Activated CD8-positive, alpha-beta T cell treated with anti-CD3 and anti-CD28 coated beads for 36 hours (primary cell): ENCODE results near the gene TMEM50B. TPM values are rescaled to one million over a fixed set of nuclear protein-coding genes. Genes with fewer than 3 reads are reported as not detected.
"Not testable (repeated sequence)": the region's sequence is repeated elsewhere in the genome, so short reads cannot be mapped to it uniquely, and the experiment has no call there.

Source experiments
- ATAC-seq: fragments of 200-7000 bp; cut with Tn5 transposase; one replicate; pipeline ENCODE4 v1.10.0; 2021; ENCODE audit warnings: mild to moderate bottlenecking, moderate library complexity
- CTCF ChIA-PET: fragments of 350-600 bp; sonication (Branson Sonifier 250); formaldehyde crosslinking; loops from one replicate; lab custom pipeline; 2021; ENCODE audit warnings: antibody characterized with exemption; lab: Charles Lee
- POLR2A ChIA-PET: fragments of 350-600 bp; sonication (Branson Sonifier 250); formaldehyde crosslinking; loops from one replicate; lab custom pipeline; 2021; ENCODE audit warnings: antibody characterized with exemption; lab: Charles Lee
- DNase-seq: peaks from one replicate; pipeline ENCODE4 v3.0.0-alpha.2; 2020
- H3K27ac Mint-ChIP-seq: one replicate; pipeline ENCODE4 v1.8.0; 2021; ENCODE audit warnings: mild to moderate bottlenecking, mixed read lengths
- H3K27me3 Mint-ChIP-seq: one replicate; pipeline ENCODE4 v1.8.0; 2021; ENCODE audit warnings: mixed read lengths
- H3K36me3 Mint-ChIP-seq: one replicate; pipeline ENCODE4 v1.8.0; 2021; ENCODE audit warnings: low read depth, mixed read lengths
- H3K4me1 Mint-ChIP-seq: one replicate; pipeline ENCODE4 v1.8.0; 2021; ENCODE audit warnings: low read depth, mixed read lengths
- H3K4me3 Mint-ChIP-seq: one replicate; pipeline ENCODE4 v1.8.0; 2021; ENCODE audit warnings: mild to moderate bottlenecking, moderate library complexity, mixed read lengths
- H3K9me3 Mint-ChIP-seq: one replicate; pipeline ENCODE4 v1.8.0; 2021; ENCODE audit warnings: mixed read lengths
- intact Hi-C: fragments of 100-400 bp; cut with micrococcal nuclease; formaldehyde crosslinking; loops from one replicate; pipeline ENCODE4 v1.10.0; 2022
- total RNA-seq, 2 experiments: library from RNA; stranded (reverse); gene quantifications; one replicate each; pipeline ENCODE4 v1.2.3, GENCODE V29; 2021
- TF ChIP-seq, protein P1 (sequence below): fragments of 200-600 bp; IDR thresholded peaks from one replicate; pipeline ENCODE4 v1.8.0; 2022; ENCODE audit warnings: antibody characterized with exemption, mild to moderate bottlenecking

TMEM50B gene
- total RNA-seq, 2 experiments from 2014 or later: 14.4 to 15.2 TPM

GRCh38 chr21:33458861-33459260 is 20.9 kb downstream of the TMEM50B start:
- ChIA-PET POLR2A (no interaction called here), CTCF (interaction anchor here (1.2 to 2.7 kb wide), 2 partner anchors 14 to 147 kb away, joined by 3 to 12 read pairs; no protein-coding TSS in a partner anchor)
- DNase-seq (no peak), ATAC-seq (no peak)
- no peak overlapping the region for H3K4me3 Mint-ChIP-seq
- H3K9me3 Mint-ChIP-seq: no peaks in the 10 kb centered on the region
- peaks cover 4% of the 10 kb centered on the region for H3K36me3 Mint-ChIP-seq
- intact Hi-C loops: no loop called here
- no peaks in the 10 kb centered on the region for H3K27me3 Mint-ChIP-seq
- H3K27ac Mint-ChIP-seq: no peak overlapping the region
- H3K4me1 Mint-ChIP-seq: no peaks in the 10 kb centered on the region
- TF ChIP-seq, protein P1, sequence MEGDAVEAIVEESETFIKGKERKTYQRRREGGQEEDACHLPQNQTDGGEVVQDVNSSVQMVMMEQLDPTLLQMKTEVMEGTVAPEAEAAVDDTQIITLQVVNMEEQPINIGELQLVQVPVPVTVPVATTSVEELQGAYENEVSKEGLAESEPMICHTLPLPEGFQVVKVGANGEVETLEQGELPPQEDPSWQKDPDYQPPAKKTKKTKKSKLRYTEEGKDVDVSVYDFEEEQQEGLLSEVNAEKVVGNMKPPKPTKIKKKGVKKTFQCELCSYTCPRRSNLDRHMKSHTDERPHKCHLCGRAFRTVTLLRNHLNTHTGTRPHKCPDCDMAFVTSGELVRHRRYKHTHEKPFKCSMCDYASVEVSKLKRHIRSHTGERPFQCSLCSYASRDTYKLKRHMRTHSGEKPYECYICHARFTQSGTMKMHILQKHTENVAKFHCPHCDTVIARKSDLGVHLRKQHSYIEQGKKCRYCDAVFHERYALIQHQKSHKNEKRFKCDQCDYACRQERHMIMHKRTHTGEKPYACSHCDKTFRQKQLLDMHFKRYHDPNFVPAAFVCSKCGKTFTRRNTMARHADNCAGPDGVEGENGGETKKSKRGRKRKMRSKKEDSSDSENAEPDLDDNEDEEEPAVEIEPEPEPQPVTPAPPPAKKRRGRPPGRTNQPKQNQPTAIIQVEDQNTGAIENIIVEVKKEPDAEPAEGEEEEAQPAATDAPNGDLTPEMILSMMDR: no peak

DNA sequence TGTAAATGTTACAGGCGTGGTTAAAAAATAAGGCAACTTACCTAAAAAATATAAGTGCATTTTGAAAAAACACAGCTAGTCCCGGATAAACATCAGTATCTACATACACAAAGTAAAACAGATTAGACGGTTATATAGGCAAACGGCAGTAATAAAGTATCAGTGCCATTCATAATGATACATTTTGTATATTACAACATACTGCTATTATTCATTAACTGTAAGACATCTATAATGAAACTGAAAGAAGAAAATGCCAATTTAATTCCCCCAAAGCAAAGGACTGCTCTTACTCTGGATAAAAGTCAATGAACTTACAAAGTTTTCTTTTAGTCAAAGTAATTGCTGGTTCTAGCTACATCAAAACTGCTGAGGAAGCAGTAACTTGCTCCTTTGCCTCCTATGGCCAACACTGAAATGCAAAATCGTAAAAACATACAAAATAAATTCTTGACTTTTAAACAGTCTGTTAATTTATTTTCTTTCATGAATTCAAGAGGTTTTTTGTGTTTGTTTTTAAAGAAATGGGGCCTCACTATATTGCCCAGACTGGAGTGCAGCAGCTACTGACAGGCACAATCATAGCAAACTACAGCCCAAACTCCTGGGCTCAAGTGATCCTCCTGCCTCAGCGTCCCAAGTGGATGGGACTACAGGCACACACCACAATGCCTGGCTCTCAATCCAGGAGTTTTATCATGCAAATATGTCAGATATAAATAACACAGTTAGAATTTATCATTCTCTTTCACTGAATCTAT is 23.9 kb downstream of the TMEM50B start:
- CTCF ChIA-PET: interaction anchor here (0.7 to 1.7 kb wide), 4 partner anchors 10 to 329 kb away, joined by 3 to 6 read pairs (median 4); no protein-coding TSS in a partner anchor
- H3K36me3 Mint-ChIP-seq: peaks cover 7% of the 10 kb centered on the region
- TF ChIP-seq, protein P1: no peak
- no peaks in the 10 kb centered on the region for H3K27me3 Mint-ChIP-seq
- ATAC-seq: no peak
- no peak overlapping the region for H3K4me3 Mint-ChIP-seq
- intact Hi-C loops: no loop called here
- no peaks in the 10 kb centered on the region for H3K4me1 Mint-ChIP-seq
- H3K9me3 Mint-ChIP-seq: no peaks in the 10 kb centered on the region
- no peak for DNase-seq
- no peak overlapping the region for H3K27ac Mint-ChIP-seq
- POLR2A ChIA-PET: no interaction called here

- H3K9me3 Mint-ChIP-seq: no peaks in the 10 kb centered on the region
- DNase-seq (no peak), ATAC-seq (no peak)
- H3K27me3 Mint-ChIP-seq: no peaks in the 10 kb centered on the region
- CTCF ChIA-PET: interaction anchor here (0.9 to 1.4 kb wide), 2 partner anchors 67 to 153 kb away, joined by 3 to 5 read pairs; no protein-coding TSS in a partner anchor
- POLR2A ChIA-PET: no interaction called here
- TF ChIP-seq, protein P1: no peak
- H3K4me1 Mint-ChIP-seq: no peaks in the 10 kb centered on the region
- intact Hi-C loops: no loop called here
- peaks cover 3% of the 10 kb centered on the region for H3K36me3 Mint-ChIP-seq
- H3K27ac Mint-ChIP-seq: no peak overlapping the region
- no peak overlapping the region for H3K4me3 Mint-ChIP-seq
Measured at GRCh38 chr21:33452362-33452761, 27.4 kb downstream of the TMEM50B start.

- no peaks in the 10 kb centered on the region for H3K4me1 Mint-ChIP-seq
- peaks cover 3% of the 10 kb centered on the region for H3K36me3 Mint-ChIP-seq
- POLR2A ChIA-PET: interaction anchor here (0.6 kb wide), 1 partner anchor 68 kb away, joined by 3 read pairs; no protein-coding TSS in a partner anchor
- no peak overlapping the region for H3K4me3 Mint-ChIP-seq
- DNase-seq (no peak), ATAC-seq (no peak)
- CTCF ChIA-PET: interaction anchor here (0.9 to 1.4 kb wide), 3 partner anchors 66 to 154 kb away, joined by 3 to 5 read pairs (median 5); no protein-coding TSS in a partner anchor
- H3K27me3 Mint-ChIP-seq: no peaks in the 10 kb centered on the region
- no peak overlapping the region for H3K27ac Mint-ChIP-seq
- TF ChIP-seq, protein P1: no peak
- intact Hi-C loops: no loop called here
- no peaks in the 10 kb centered on the region for H3K9me3 Mint-ChIP-seq
Measured at GRCh38 chr21:33451634-33452071, 28.1 kb downstream of the TMEM50B start.

DNA sequence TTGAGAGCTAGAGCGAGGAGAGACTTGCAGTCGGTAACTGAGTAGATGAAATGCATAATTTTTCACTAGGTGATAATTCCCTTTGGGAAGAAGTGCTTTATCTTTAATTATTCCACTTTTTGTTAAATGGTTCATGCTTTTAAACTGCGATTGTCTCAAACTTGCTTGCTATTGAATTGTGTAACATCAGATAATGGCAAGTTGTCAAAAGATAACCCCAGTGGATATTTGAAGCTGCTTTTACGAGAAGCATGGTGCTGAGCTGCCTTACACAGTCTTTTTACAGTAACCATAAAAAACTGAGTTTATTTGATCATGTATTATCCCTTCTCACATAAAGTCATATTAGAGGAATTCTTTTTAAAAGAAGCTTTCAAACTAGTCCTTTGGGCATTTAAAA is 30.2 kb downstream of the TMEM50B start:
- Mint-ChIP-seq H3K4me3 (no peak overlapping the region), H3K27me3 (no peaks in the 10 kb centered on the region), H3K4me1 (peaks cover 4% of the 10 kb centered on the region), H3K9me3 (no peaks in the 10 kb centered on the region), H3K27ac (no peak overlapping the region), H3K36me3 (peaks cover 3% of the 10 kb centered on the region)
- DNase-seq: no peak
- ChIA-PET POLR2A (interaction anchor here (1.2 kb wide), 1 partner anchor 31 kb away, joined by 3 read pairs; no protein-coding TSS in a partner anchor), CTCF (interaction anchor here (0.7 to 2.2 kb wide), 3 partner anchors 89 to 252 kb away, joined by 3 to 8 read pairs (median 6); no protein-coding TSS in a partner anchor)
- TF ChIP-seq, protein P1: no peak
- intact Hi-C loops: no loop called here
- no peak for ATAC-seq

DNA sequence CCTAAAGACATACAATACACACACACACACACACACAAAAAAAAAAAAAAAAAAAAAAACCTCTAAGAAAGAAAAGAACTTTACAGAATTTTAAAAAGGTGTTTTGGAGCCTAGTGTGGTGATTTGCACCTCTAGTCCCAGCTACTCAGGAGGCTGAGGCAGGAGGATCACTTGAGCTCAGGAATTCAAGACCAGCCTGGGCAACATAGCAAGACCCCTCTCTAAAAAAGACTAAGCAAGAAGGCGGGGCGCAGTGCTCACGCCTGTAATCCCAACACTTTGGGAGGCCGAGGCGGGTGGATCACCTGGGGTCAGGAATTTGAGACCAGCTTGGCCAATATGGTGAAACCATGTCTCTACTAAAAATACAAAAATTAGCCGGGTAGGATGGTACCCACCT is 33.2 kb downstream of the TMEM50B start:
- H3K4me1 Mint-ChIP-seq, H3K27me3 Mint-ChIP-seq, ATAC-seq, POLR2A ChIA-PET, H3K4me3 Mint-ChIP-seq, intact Hi-C loops, DNase-seq, H3K27ac Mint-ChIP-seq, H3K36me3 Mint-ChIP-seq, H3K9me3 Mint-ChIP-seq: not testable (repeated sequence)
- CTCF ChIA-PET: interaction anchor here (1.9 to 6.0 kb wide), 8 partner anchors 12 to 250 kb away, joined by 9 to 70 read pairs (median 20); no protein-coding TSS in a partner anchor
